Stimulated activated CD8-positive, alpha-beta memory T cell treated with anti-CD3 and anti-CD28 coated beads, Interleukin-7, amount 100 ng/mL, for 24 hours (primary cell): ENCODE results near the gene DUSP5.
A peak's percentile ranks its signal among the peaks of the same experiment; 100 is the strongest.

Source experiments
- DNase-seq: peaks from one replicate; pipeline ENCODE4 v3.0.0-alpha.2; 2020; ENCODE audit warnings: low read depth

DUSP5 gene

DNA sequence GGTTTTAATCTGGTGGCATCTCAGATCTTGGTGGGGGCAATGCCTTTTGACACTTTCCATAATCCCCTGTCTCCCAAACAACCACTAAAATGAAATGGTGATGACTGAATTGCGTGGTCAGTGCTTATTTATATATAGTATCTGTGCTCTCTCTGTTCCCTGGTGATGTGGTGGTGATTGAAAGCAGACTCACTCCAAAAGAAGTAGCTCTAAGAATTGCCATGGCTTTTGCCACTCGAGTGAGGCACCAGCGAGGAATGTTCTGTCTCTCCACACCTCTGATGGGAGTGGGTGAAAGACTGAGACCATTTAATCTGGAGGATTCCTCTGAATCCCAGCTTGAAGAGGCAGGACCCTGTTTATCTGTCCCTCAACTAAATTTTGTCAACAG is 2.8 kb downstream of the DUSP5 start:
- DNase-seq = no peak

DNA sequence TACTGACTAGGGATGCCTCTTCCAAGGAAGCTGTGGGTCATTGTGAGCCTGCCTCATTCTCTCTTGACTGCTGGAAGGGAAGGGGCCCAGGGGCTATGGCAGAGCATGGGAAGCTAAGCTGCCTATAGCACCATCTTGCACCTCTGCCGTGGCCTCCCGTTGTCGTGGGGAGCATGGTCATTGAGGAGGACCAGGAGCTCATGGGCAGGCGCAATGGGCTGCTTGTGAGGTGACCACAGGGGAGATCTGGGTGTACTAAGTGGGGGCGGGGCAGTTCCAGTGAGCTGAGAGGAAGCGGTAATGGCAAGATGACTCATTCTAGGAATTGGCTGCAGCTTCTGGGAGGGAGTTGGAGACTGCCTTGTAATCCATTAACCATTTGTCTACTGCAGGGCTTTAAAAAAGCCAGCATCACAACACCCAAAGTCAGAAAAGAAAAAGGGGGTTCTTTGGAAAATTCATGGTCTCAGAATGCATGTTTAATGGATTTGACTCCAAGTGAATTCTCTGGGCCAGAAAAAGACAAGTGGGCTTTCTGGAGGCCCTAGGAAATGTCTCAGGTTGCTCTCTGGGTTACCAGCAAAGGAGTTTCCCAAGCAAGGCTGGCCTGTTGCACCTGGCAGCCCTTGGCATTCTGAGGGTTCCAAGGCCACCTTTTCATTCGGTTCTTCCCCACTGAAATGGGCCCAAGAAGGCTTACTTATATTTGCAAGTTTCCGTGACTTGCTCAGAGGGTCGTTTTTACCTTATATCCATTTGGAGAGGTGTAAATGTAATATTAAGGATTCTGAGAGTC is 3.6 kb downstream of the DUSP5 start:
- peak; percentile 51 for DNase-seq

DNA sequence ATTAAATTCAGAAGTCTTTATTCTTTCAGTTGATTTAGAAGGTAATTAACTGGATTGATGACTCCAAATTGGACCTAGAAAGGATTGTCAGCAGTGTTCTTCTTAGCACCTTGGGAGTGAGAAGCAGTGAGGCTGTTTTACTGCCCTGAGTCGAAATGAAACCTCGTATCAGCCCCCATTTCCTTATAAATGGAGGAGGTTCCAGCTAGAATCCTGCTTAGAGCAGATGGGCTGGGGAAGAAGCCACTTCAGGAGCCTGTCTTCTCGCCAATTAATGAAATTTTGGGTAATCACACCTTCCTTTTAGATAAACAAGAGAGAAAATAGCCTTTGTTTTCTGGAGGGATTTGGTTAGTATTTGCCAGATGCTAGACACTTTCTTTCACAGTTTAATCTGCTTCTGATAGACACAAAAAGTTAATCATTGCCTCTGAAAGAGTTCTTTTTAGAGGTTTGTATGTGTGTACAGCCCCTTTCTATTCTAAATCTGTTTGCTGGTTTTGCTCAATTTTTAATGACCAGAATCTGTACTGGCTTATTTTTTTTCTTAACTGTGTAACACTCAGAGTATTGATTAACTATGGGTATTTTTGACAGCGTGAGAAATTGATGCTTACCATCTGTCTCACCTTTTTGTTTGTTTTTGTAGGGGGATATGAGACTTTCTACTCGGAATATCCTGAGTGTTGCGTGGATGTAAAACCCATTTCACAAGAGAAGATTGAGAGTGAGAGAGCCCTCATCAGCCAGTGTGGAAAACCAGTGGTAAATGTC is 4.6 kb downstream of the DUSP5 start:
- no peak for DNase-seq

DNA sequence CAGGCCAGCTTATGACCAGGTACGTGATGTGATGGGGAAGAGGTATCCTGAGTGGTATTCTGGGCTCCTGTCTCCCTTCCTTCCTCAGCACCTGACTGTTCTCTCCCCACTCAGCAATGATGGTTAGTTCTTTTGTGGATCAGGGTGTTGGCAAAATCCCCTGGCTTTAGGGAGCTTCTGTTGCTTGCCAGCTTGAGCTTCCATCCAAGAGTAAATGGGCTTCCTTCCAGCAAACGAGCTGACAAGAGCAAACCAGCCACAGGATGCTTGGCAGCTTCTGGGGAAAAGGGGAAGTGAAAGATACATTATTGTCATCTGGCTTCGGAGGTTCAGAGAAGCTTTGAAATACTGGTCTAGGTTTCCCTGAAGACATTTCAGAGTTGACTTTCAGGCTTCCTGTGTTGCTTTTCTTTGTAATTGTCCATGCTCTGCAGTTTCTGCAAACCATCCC is 5.2 kb downstream of the DUSP5 start:
- no peak for DNase-seq

DNA sequence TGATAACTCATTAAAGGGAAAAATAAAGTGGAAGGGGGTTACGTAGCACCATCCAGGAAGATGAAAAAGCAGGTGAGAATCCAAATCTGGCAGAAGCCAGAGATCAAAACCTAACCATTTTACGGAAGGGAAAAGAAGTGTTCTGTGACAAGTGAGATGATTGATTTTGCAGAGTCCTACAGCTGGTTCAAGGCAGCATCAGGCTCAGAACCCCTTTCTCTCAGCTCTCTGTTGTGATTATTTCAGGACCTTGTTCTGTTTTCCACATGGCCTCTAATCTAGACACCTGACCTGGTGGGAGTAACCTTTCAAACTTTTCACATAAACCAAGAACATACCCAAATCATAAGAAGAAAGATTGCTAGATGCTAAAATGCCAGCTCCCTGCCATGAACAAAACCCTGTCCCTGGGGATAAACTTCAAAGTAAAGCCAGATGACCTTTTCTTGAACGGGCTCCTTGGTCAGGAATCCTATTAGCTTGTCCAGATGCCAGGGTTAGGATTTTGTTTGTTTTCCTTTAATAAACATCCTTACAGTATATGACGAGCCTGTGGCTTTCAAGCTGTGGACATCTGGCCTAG is 5.9 kb downstream of the DUSP5 start:
- DNase-seq = no peak

DNA sequence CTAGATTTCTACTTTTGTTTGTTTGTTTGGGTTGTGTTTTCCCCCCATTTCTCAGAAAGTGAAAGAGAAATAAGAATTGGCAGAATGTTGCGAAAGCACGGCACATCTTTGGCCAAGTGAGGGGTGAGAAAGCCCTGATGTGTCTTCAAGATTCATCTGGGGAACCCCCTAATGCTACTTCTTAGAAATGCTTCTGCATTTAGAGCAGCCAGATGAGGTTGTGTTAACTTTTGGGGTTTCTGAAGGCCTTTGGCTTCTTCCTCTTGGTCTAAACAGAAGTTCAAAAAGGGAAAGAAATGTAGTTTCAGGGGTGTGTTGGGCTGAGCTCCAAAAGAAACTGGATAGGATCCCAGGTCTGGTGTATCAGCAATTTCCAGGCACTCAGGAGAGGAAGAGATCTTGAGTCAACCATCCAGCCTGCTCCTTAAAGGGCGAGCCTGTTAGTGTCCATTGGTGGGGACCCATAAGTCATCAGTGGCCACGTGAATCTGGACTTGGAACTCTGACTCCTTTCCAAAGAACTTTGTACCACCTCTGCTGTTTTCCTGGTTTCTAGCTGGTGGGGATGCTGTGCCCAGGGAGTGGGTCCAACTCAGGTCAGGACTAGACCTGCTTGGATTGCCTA is 6.5 kb downstream of the DUSP5 start:
- no peak for DNase-seq

DNA sequence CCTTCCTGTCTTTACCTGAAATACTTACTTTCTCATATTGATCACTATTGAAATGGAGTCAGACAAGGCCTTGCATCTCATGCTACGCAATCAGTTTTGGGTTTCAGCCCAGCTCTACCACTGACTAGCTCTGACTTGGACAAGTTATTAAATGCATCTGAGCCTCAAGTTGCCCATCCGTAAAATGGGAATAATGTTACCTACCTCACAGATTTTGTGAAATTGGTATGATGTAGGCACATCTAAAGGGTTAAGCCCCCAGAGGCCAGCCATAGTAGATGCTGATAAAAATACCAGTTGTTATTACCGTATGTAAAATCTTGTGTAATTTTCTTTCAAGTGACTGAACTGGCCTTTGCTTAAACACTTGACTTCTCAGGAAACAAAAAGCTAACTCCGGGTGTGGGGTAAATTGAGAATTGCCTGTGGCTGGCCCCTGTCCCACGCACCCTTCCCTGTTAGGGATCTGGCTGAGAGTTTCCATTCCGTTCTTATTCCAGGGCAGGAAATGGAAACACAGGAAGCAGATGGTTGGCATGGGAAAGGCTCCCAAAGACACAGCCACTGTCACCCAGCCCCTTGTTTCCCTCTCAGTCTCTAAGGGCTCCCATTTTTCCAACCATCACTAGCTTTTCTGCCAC is 7.5 kb downstream of the DUSP5 start:
- DNase-seq = no peak

DNA sequence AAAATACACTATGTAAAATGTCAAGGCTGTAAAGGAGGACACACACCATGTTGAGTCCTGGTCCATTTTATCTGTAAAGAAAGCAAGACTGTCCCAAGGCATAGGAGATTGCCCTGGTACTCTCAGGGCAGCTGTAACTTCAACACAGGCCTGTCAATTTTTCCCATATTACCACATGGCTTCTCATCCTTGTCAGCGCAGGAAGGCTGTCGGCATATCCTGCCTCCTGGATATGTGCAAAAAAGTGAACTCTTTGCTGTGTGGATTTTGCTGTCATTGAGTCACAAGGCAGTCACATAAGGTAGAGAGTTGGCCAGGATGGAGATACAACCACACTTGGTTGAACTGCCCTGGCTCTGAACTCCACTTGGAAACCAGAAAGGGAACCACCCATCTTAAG is 8.7 kb downstream of the DUSP5 start:
- no peak for DNase-seq

DNA sequence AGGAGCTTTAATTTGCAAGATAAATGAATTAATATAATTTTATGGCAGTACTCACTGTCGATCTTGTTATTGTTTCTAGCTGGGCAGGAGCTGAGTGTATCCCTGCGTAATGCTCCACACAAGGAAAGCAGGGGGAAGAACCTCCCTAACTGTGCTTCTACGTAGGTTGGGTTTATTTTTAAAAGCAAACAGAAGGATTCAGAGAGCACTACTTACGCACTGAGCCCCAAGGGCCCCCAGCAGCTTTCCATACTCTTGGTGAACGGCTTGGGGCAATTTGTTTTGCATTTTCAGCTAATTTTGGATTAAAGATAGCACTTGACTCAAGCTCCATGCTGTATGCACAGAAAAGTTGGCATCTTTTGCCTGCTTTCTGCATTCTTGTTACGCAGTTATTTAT is 9.6 kb downstream of the DUSP5 start:
- DNase-seq = no peak

DNA sequence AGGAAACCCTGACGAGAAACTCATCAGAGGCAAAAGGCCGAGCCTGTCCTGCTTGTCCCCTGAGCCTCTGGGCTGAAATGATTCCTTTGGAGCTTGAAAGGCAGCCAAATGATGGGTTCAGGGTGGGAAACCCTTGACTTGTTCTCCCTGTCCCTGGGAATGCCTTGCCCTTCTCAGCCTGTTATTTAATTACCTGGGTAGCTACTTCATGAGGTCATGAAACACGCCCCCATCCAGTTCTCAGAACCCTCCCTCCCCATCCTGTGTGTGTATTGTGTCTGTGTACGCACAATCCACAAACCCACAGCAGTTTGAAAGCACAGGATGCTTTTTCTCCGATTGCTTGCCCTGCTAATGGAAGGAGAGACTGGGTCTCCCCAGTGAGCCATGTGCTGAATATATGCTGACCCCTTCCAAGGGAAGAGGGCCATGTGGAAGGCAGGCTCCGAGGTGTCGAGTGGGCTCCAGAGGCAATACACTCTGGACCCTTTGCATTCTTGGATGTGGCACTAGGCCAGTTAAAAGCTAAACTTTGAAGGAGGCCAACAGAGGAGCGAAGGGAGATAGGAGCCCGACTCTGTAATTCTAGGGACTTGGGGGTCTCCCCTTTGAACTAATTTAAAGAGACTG is 10.6 kb downstream of the DUSP5 start:
- DNase-seq = no peak

DNA sequence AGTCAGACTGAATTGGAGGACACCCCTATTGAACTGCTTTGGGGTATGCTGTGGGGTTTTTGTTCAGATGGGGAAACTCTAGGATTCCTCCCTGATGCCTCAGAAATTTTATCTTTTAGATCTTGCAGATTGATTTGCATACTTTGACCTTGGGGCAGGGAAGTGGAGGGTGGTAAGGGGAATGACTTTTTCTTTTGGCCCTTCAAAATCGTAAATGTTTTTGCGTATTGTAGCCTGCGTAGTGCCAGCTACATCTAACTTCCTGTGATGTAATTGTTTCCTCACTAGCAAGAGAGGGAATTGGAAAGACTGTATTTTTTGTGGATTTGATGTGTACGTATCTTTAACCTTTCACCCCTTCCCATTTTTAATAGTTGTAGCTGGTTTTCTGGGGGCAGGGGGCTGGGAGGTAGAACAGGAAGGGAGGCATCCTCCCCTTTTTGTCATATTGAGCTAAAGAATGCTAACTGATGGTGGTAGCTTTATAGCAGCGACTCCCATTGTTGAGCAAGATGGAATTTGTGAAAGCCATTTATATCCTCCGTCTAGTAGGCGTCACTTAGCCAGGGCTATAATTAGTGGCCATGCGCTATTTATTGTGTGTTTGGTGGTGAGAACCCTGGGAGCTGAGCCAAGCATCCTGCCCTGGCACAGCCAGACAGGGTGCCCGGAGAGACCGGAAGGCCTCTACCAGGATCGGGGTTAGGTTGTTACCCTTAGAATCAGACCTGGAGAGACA is 11.3 kb downstream of the DUSP5 start:
- no peak for DNase-seq

DNA sequence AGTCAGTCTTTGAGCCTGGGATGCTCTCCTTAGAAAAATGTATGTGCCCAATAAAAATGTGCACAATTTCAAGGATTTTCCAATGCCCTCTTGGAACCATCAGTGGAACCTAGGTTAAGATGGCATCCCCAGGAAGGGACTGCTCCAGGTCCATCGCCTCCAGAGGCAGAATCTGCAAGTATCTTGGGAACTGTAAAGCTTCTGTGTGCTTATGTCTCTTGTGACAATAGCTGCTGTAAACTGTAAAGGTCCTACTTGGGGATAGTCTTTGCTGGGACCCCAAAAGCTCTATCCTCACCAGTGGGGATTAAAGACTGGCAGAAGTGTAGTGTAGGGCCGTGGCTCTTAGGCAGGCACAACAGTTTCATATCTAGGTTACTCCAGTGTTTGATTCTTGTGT is 11.9 kb downstream of the DUSP5 start:
- DNase-seq = no peak

DNA sequence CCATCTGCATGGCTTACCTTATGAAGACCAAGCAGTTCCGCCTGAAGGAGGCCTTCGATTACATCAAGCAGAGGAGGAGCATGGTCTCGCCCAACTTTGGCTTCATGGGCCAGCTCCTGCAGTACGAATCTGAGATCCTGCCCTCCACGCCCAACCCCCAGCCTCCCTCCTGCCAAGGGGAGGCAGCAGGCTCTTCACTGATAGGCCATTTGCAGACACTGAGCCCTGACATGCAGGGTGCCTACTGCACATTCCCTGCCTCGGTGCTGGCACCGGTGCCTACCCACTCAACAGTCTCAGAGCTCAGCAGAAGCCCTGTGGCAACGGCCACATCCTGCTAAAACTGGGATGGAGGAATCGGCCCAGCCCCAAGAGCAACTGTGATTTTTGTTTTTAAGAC is 12.4 kb downstream of the DUSP5 start:
- no peak for DNase-seq

DNA sequence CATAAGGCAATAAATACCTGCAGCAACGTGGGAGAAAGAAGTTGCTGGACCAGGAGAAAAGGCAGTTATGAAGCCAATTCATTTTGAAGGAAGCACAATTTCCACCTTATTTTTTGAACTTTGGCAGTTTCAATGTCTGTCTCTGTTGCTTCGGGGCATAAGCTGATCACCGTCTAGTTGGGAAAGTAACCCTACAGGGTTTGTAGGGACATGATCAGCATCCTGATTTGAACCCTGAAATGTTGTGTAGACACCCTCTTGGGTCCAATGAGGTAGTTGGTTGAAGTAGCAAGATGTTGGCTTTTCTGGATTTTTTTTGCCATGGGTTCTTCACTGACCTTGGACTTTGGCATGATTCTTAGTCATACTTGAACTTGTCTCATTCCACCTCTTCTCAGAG is 13.0 kb downstream of the DUSP5 start:
- no peak for DNase-seq

DNA sequence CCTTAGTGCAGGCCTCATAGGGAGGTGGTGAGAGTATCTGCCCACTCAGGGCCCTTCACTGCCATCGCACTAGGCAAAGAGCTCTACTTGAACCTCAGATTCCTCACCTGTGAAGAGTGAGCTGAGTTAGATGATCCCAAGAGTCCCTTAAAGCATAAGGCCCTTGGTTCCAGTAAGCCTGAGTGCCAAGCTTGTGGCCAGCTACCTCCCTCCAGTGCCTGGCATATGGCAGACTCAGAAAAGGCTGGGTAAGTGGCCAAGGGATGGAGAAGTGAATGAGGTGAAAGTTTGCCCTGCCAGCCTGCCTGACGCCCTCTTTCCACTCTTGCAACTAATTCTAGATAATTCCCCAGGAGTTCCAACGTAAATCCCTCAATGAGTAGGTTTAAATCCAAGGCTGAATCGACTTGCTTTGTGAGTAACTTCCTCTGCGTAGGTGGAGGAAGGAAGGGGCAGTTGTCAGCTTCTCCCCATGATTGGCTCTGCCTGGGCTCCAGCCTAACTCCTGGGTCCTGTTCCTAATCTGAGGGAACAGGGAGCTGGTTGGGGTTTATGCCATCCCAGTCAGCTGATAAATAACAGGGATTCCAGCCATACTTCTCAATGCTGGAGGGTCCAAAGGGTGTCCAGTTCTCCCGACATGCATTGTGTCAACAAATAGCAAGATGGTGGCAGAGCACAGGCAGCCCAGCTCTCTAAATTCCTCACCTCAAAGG is 14.2 kb downstream of the DUSP5 start:
- no peak for DNase-seq

DNA sequence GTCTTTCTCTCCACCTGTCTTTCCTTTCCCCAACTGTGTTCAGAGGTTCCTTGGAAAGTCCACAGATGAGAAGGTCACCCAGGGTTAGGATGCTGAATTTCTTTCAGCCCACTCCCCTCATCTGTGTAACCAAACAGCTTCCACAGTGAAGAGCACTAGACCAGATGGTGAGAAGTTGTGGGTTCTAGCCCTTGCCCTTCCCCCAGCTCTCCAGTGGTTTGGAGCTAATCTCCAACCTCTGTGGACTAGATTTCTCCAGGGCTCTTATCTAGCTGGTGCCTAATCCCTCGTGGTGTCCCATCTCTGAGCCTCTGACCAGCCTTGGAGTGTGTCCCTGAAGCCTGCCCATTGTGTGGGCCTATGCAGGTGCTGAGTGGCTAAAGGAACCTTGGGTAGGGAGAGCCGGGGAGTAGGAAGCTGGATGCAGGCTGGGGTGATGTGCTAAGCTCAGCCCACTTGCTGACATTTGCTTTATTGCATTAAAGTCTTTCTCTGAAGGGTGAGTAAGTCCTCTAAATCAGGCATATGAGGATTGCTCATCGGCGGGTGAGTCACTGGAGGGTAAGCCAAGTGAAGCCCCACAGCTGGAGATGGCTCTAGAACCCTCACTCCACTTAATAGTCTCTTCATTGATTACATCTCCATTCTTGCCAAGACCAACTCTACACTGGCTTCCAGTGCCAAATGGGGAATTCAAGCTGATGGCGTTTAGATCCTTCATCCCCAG is 14.9 kb downstream of the DUSP5 start:
- DNase-seq = peak; percentile 29

DNA sequence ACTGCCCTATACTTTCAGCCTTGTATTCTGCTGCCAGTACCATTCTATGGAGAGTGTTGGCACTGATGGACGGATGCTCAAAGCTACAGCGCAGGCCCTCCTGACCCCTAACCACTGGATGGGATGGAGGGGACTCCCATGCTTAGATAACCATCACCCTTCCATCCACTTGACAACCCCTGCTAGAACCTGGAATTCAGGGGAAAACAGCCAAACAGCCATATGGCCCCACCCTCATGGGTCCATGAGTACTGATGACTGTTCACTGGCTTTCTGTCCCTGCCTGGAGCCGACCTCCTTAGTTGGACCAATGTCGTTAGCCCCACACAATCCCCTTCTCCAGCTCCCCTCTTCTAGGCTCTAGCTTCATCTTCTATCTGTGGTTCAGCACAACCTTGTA is 16.2 kb downstream of the DUSP5 start:
- no peak for DNase-seq

DNA sequence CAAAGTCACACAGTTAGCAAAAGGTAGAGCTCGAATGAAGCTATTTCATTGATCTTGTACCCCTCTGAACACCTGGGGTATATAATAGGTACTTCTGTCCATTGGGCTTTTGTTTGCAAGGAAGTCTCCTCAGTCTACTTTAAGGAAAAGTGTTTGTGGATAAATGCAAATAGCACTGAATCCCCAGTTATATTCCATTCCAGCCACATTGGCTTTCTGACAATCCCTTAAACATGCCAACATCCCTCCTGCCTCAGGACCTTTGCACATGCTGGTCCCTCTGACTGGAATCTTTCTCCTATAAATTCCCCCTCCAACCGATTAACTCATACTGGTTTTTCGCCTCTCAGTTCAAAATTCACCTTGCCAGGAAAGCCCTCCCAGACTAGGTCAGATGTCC is 17.1 kb downstream of the DUSP5 start:
- no peak for DNase-seq

DNA sequence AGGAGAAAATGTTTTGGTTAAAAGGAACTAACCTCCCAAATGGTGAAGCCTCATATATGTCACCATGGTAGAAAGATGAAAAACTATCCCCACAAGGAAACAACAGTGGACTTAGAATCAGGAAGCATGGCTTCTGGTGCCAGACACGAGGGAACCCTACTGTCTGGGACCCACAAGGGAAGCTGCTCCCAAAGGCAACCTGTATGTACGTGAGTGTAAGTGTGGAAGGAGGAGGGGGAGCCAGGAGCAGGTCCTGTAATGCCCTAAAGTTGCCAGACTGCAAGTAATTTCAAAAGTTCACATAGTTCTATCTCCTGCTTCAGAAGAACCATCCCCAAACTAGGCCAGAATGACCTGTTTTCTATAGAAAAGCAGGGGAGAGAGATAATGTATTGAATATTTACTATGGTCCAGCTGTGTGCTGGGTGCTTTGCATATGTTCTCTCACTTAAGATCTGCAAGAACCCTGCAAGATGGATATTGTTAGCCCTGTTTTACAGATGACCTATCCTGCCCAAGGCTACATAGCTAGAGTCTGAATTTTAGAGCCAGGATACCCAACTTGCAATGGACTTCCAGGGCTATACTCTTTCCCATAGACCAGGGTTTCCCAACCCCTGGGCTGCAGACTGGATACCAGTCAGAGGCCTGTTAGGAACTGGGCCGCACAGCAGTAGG is 19.2 kb downstream of the DUSP5 start:
- DNase-seq = no peak
